GM19467 (cell line): ENCODE data around the gene SEMA3A.
"Not testable (repeated sequence)": the region's sequence is repeated elsewhere in the genome, so short reads cannot be mapped to it uniquely, and the experiment has no call there.

Source experiments
- ATAC-seq: cut with Tn5 transposase; IDR thresholded peaks from one replicate; pipeline ENCODE4 v1.9.1; 2021; ENCODE audit warnings: mild to moderate bottlenecking, moderate library complexity; ENCODE audit not compliant: unreplicated experiment

SEMA3A gene

DNA sequence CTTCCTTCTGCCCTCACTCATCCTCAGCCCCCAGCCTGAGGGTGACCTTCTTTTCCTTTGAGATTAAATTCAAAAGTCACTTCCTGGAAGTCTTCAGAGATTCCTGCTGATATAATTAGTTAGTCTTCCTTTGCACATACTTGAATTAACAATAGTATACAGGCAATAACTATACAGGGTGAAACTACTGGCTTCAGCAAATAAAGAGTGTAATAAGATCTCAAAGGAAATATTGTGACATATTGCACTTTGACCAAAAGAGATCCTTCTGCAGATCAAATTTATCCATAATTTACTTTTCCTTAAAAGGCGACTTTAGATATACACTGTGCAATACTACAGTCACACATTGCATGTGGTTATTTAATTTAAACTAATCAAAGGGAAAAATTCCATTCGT, 123.8 kb downstream of the SEMA3A start:
- no peak for ATAC-seq

DNA sequence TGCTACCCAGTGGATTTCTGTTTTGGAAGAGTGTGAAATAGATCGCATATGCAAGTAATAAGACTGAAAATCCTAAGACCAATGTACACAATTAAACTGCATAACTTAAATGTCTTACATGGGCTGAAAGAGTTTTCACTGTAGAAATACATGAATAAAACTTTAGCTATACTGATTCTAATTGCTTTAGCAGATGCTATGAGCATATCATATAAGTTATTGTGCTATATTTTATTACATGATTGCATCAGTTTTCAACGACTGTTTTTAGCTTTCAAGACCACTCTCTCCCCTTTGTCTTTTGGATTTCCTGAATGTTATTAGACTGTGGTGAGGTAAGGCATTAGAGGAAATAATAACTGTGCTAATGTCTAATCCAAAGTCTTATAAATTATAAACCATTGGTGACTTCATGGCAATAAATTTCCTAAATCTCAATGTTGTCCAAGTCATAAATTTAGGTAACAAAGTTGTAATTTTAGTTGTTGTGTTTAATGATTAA, 124.5 kb downstream of the SEMA3A start:
- no peak for ATAC-seq

DNA sequence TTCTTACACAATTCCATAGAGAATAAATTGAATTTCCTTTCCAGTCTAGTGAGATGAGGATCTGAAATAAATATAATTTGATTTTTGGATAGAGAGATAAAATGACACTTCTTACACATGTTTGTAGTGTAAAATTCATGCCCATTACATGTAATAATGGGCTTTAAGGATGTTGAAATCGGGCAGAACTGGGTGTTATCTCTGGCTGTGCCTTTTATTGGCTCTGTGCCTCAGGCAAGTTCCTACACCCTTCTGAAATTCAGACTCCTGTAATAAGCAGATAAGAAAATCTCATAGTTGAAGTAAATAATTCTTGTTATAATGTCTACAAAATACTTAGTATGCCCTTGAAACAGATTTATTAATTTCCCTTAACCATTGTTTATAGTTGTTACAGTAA, 125.6 kb downstream of the SEMA3A start:
- no peak for ATAC-seq

GRCh38 chr7:84062489-84062901, 132.1 kb downstream of the SEMA3A start:
- not testable (repeated sequence) for ATAC-seq

GRCh38 chr7:84060760-84061261, 133.8 kb downstream of the SEMA3A start:
- ATAC-seq, result no peak

DNA sequence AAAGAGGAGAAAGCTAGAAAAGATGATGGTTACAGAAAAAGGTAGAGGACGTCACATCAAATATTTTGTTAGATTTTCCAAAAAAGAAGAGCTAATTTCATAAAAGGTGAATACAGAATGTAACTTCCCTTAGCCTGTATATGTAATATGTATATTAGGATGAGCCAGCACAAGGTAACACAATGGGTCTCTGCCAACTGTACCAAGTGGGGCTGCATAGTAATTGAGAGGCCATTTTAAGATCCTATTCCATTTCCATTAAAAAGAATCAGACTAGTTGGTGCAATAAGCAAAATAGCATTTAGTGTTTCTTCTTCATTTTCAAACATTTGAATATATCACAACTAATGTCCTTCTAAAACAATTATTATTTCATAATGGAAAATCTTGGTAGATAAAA, 134.6 kb downstream of the SEMA3A start:
- no peak for ATAC-seq

DNA sequence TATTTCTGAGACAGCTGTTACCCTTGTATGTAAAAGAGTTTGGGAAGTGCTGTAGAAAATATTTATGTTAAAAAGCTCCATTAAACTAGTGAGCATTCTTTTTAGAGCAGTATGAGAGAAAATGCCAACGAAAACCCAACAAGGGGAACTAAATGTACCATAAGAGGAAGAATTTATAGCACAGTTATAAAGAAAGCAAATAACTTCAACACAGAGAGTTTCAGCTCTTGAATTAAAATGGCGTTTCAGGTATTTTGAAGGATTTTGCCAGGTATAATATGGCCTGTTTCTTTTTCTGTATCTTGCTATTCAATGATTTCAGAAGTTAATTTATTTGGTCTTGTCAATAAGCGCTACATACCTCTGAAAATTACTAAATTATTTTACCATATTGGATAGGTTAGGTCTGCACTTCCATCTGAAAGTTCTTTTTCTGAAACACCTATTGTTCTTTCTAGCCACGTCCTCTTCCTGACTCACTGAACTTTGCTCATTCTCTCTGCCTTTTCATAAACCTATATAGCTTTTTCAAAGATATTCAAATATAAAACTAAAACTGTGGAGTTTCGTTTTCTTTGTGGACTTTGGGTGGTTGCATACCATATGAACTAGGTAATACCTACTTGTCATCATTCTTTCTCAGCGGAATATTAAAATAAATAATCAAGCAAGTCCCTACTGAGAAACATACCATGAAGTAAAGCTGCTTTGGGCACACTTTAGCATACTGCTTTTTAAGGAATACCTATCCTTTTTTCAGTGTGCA, 136.1 kb downstream of the SEMA3A start:
- no peak for ATAC-seq

DNA sequence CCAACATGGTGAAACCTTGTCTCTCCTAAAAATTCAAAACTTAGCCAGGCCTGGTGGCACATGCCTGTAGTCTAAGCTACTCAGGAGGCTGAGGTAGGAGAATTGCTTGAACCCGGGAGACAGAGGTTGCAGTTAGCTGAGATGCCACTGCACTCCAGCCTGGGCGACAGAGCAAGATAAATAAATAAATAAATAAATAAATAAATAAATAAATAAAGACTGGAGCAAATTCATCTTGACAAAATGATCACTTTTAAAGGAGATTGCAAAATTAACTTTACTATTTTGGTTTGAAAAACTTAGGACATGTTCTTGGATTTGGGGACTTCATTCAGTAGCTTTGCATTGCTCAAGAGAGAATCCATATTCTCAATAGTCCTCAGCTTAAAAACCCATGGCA, 137.0 kb downstream of the SEMA3A start:
- ATAC-seq, result no peak

DNA sequence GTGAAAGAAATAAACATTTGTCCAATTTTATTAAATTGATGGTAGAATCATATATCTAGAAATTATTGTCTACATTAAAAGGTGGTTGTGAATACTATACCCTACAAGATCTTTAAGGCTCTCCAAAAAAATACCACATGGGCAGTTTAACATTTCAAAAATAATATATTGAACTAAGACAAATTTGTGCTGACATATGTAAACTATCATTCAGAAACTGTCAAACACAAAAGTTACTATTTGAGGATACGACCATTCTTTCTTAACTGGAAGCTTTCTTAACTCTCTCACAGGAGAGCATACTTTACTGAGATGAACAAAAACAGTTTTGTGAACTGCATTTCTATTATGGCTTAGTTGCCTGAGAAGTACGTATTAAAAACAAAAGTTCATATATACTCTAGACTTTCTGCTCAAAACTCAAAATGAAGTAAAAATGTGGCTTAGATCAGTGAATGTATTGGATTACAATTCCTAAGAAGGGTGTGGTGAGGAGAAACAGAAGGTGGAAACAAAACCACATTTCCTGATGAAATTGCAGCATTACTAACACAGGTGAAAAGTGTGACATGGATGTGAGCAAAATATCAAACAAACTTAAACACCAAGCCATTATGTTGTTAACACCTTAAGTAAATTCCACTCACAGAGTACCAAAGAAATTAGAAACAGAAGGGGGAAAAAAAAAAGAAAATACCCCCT, 138.5 kb downstream of the SEMA3A start:
- no peak for ATAC-seq

DNA sequence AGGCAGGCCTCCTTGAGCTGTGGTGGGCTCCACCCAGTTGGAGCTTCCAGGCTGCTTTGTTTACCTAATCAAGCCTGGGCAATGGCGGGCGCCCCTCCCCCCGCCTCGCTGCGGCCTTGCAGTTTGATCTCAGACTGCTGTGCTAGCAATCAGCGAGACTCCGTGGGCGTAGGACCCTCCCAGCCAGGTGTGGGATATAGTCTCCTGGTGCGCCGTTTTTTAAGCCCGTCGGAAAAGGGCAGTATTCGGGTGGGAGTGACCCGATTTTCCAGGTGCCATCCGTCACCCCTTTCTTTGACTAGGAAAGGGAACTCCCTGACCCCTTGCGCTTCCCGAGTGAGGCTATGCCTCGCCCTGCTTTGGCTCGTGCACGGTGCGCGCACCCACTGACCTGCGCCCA, 139.4 kb downstream of the SEMA3A start:
- ATAC-seq, result not testable (repeated sequence)

GRCh38 chr7:84049071-84049836, 145.3 kb downstream of the SEMA3A start:
- ATAC-seq, result no peak

DNA sequence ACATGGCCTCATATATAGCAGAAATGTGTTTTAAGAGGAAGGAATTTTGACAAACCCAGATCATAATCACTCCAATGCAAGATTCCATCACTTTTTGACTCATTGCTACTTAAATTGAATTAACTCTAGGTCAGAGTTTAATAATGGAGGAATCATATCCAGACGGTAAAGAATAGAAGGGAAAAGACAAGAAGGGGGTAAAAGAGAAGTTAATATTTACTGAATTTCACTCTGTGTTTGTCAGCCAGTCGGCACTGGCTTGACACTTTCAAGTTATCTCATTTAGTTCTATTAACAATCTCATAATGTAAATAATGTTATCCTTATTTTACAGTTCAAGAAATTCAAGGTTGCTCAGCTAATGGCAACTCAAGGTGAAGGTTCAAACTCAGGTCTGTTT, 147.5 kb downstream of the SEMA3A start:
- no peak for ATAC-seq

DNA sequence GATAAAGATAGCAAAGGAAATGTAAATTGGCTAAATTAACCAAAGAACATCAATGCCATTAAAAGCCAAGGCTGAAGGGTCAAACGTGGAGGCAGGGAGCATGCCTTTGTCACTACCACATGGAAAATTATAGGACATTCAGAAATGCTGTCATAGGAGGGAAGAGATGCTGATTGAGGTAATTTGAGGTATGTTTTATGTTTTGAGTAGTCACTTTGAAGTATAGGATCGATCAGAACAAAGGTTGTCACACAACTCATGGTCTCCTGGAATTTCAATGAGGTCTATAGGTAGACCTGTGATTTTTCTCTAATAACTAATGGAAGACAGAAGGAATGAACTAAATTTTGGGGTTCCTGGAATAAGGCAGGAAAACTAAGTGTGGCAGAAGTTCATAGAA, 149.8 kb downstream of the SEMA3A start:
- ATAC-seq, result no peak

GRCh38 chr7:84043661-84044191, 150.9 kb downstream of the SEMA3A start:
- no peak for ATAC-seq

DNA sequence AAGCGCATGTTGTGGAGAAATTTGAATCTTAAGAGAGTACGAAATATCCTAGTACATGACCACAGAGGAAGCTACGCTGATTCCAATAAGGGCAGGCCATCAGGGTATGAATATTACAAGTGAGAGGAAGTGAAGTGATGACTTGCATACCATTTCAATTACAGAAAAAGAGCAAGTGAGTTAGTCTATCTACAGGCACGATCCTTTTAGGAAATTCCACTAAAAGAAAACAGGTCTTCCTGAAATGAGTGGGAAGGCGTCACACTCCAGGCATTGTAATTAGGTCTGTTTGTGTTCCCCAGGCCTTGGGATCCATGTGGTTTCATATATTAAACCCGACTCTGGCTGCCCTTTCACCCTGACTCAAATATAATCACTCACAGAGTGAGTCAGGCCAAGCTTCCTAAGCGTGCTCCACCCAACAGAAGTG, 152.5 kb downstream of the SEMA3A start:
- no peak for ATAC-seq

- no peak for ATAC-seq
These were observed 152.9 kb downstream of the SEMA3A start for GRCh38 chr7:84041649-84042048.

DNA sequence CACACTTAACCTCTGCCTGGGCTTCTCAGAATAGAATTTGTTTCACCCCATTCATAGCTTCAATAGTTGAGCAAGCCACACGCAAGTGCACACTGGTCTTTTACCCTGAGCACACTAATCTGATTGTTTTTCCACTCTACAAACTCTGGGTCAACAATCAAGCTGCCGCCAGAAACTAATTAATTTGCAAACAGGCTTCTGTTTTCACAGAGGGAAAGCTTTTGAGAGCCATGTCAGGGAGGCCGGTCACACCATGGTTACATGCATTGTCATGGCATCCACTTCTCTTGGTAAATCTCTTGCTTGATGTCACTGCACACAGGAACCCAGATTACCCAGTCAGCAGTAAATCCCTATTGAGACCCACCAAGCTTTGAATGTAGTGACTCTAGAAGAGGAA, 154.2 kb downstream of the SEMA3A start:
- no peak for ATAC-seq

DNA sequence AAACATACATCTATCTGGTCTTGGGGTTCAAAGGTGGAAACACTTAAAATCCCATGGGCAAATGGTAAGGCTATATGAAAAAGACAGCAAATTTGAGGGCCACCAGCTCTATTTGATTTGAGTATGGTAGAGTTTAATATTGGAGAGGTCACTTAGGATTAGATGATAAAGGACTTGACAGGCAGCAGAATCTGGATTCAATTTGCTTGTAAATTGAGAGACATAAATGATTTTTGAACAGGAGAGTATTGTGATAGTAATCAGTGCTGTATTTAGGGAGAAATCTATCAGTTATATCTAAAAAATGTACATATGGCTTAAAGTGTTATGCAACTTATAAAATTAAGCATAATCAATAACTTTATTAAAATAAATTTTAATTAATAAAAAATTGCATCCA, 155.2 kb downstream of the SEMA3A start:
- ATAC-seq, result no peak

DNA sequence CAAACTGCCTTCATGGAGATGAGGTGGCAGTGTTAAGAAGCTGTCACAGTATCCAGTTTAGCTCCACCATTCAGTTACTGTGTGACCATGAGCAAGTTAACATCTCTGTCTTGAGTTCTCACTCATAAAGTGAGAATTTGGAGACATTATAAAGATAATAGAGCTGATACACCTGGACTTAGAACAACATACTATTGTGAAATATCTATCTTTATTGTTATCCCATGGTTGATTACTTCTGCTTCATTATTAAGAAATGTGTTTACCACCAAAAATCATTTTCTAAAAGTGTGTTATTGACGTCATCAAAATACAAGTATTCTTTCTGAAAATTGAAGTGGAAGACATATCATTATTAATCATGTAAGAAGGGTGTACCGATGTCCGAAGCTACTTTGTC, 166.9 kb downstream of the SEMA3A start:
- no peak for ATAC-seq

DNA sequence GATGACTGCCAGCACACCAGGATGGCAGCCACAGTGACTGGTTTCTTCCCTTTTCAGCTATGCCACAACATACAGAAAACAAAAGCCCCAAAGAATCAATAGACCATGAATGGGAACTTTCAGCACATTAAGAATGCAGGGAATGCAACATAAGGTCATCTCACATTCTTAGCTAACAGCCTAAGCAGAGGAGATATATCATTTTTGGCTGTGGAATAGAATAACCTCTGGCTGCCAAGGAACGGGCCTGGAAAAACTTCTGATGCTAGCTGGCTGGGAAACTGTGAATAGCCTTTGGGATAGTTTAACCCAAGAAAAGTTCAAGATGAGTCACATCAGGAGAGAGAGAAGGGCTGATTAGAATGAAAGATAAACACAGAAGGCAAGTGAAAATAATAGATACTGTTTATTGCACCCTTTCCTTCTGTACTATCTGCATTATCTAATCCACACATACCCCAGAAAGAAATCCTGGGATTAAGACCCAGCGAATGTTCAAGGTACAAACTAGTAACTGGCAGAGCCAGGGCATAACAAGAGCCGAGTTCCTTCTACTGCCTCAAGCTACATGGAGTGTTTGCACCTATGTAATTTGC, 169.2 kb downstream of the SEMA3A start:
- ATAC-seq, result no peak
